Left cardiac atrium (tissue), 4 donors: ENCODE measurements around the gene CD164. TPM values are rescaled to one million over a fixed set of nuclear protein-coding genes. Genes with fewer than 3 reads are reported as not detected.

Source experiments
- ATAC-seq, 2 donors: fragments of 200-7000 bp; cut with Tn5 transposase; one replicate each; pipeline ENCODE4 v1.9.1; 2020; ENCODE audit warnings: mild to moderate bottlenecking in 2 of 2, moderate library complexity in 2 of 2
- DNase-seq: peaks from one replicate; pipeline ENCODE4 v3.0.0-alpha.2; 2020
- intact Hi-C, 2 donors: fragments of 100-400 bp; cut with DNase I; formaldehyde crosslinking; loops; one replicate each; pipeline versions ENCODE4 v1.14.1 to v1.15.1; 2022 to 2023
- long read RNA-seq: library from polyadenylated mRNA; unstranded; transcript quantifications from one replicate; pipeline ENCODE4 v2.0.0, GENCODE V29; 2021
- total RNA-seq, 2 donors: library from RNA; stranded (reverse); fragmentation: NEBNext Ultra II Directional; extraction: Animal tissue kit (Norgen Biotek cat#: 25700); gene quantifications; one replicate each; pipeline ENCODE4 v1.2.1, GENCODE V29; 2021
- donor health status: DM: no; HTN: yes; CAD: no.
- donor health status: DM: no; HTN: yes; CAD: no; lungs with severe emphysema.
- donor health status: DM: yes; HTN: yes; CAD: no.
- donor health status: Dilated cardiomyopathy.

CD164 gene
- 100 to 1,000 TPM; 132 to 170 TPM for total RNA-seq
- long read RNA-seq, transcript CD164-202 (6 exons, 3,365 nt) = major isoform, 212 of 231 reads
- long read RNA-seq, transcript CD164-203 (5 exons, 2,936 nt) = minor isoform, 13 of 231 reads
- long read RNA-seq, partial matches to known transcripts = 1 of 231 reads
- long read RNA-seq, other reads (novel, unspliced or antisense) = 2 of 231 reads

DNA sequence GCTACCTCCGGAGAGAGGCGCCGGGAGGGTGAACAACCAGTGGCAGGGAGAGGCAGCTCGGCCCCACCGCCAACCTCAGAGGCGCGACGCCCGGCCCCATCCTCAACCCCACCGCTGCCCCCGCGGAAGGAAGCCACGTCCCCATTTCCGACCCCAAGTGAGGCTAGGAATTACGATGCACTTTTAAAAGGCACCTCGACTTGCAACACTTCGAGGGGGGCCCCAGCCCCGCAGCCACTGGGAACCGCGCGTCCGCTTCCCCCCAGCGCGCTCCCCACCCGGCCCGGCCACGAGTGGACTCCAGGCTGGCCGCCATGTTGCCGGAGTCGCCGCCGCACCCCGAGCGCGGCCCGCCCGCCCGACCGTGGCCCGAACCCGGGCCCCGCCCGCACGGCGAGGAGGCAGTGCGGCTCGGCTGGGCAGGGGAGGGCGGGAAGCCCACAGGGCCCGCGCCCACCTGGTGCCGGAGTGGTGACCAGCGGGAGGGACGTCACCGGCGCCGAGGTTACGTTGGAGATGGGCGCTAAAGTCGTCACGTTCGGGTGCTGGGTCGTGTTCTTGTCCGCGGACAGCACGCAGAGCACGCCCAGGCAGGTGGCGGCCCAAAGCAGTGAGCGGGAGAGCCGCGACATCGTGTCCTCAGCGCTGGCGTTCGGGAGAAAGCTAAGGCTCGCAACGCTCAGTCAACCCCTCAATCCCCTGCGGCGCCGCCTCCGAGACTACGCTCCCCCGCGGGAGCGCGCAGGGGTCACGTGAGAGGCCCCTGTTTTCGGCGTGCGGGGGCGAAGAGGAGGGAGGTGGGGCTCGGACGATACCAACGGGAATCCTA, at the start of gene CD164:
TSS of gene CD164 (minus strand) at position 721 of the 829 bp plus-strand sequence. CDS start at position 632, 89 bp downstream.
- intact Hi-C loops = loop anchor here (5.0 kb wide), 3 partner anchors 75 to 290 kb away; partner anchors contain the start of gene SESN1 (in 1 of the 2)
- peak; percentile 93 to 94 for ATAC-seq
- DNase-seq = peak; percentile 94

DNA sequence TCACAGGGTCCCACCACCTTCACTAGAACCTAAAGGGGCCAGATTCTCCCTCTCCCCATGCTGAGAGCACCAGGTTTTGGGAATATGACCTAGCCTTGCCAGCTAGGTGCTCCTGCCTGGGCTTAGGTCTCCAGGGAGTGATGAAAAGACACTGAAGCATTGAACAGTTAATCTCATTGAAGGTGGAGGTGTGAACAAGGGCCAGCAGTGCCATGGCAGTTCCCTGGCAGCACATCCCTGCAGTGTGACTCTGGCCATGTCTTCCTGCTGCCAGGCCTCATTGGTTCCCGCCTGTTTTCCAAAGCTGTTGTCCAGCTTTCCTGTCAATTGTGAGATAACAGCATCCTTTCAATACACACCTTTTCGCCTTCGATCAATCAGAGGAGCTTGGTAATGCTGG, 47.2 kb upstream of the CD164 start:
- ATAC-seq (no peak), DNase-seq (no peak)
- intact Hi-C loops = no loop called here

GRCh38 chr6:109428889-109429477, 46.7 kb upstream of the CD164 start:
- intact Hi-C loops = no loop called here
- ATAC-seq (peak in 1 of 2 donors; percentile 75), DNase-seq (no peak)

DNA sequence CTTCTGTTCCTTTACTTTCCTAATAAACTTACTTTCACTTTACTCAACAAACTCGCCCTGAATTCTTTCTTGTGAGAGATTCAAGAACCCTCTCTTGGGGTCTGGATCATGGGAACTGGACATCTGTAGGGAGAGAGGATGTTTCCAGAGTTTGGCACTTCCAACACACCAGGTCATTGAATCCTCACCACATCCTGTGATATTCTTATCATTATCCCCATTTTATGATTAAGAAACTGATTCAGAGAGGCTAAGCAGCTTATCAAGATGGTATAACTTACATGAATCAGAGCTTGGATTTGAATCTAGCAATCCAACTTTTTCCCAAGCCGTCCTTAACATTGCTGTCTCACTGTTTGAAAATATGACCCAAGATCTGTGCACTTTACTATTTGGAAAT, 42.7 kb upstream of the CD164 start:
- intact Hi-C loops = no loop called here
- no peak for DNase-seq

DNA sequence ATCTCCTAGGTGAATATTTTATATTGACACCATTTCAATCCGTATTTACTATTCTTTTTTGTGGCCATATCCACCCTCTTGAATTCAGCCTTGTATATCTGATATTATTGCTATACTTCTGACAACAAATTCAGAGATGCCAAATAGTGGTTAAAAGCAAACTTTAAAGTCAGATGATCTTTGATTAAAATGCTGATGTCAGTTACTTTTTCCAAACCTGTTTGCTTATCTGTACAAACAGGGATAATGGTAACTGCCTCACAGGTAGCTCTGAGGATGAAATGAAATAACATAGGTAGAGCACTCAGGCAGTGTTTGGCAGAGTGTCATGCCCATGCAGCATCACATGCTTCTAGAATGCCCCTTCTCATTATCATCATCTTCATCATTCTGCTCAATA, 38.9 kb upstream of the CD164 start:
- intact Hi-C loops = no loop called here
- DNase-seq = no peak
- ATAC-seq = no peak

More for the DNA sequence above, 42.7 kb upstream of the CD164 start:
- no peak for ATAC-seq

- DNase-seq (no peak), ATAC-seq (no peak)
These were observed 38.5 kb upstream of the CD164 start for GRCh38 chr6:109420751-109421150.

DNA sequence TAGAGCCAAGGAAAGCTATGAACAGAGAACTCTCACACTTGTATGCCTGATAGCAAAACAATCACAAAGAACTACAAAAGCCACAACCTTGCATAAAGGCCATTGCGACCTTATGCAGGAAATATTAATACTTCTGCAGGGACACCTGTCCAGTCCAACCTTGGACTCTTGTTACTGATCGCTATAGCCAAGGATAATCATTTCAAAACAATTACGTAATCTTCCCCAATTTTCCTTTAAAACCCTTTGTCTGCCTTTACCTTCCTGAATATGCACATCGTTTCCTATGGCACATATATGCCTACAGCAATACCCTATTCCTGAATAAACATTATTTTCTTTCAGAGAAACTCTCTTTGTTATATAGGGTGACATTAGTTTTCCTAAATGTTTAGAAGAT, 35.4 kb upstream of the CD164 start:
- intact Hi-C loops = no loop called here
- no peak for DNase-seq
- no peak for ATAC-seq

More at GRCh38 chr6:109420751-109421150, 38.5 kb upstream of the CD164 start:
- intact Hi-C loops = no loop called here

- intact Hi-C loops = no loop called here
- ATAC-seq = no peak
- DNase-seq = no peak
These were observed 28.8 kb upstream of the CD164 start for GRCh38 chr6:109411034-109411433.

GRCh38 chr6:109406196-109406595, 23.9 kb upstream of the CD164 start:
- no peak for DNase-seq
- intact Hi-C loops = no loop called here
- peak in 1 of 2 donors; percentile 44 for ATAC-seq

DNA sequence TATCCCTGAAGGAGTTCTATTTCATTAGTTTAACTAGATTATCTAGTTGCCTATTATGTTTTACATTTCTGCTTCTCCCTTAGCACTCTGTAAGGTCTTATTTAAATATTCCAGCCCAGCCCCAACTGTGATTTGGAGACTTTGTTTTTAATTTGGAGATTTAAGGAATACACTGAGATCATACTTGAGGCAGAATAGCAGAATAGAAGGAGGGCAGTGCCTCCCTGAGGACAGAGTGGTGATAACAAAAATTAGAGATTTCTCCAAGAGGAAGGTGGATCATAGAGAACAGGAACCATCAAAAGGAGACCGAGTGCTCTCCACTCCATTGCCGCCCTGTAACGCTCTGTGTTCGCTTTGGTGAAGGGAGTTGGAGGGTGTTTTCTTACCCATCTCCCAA, 14.8 kb upstream of the CD164 start:
- peak in 1 of 2 donors; percentile 59 for ATAC-seq
- DNase-seq = no peak
- intact Hi-C loops = no loop called here

GRCh38 chr6:109396046-109396718, 13.9 kb upstream of the CD164 start:
- intact Hi-C loops = no loop called here
- no peak for DNase-seq
- no peak for ATAC-seq

- peak in 1 of 2 donors; percentile 53 for ATAC-seq
- DNase-seq = no peak
- intact Hi-C loops = no loop called here
These were observed 11.6 kb upstream of the CD164 start for GRCh38 chr6:109393886-109394281.

GRCh38 chr6:109393157-109393885, 11.1 kb upstream of the CD164 start:
- intact Hi-C loops = no loop called here
- DNase-seq = no peak
- peak in 1 of 2 donors; percentile 25 for ATAC-seq

DNA sequence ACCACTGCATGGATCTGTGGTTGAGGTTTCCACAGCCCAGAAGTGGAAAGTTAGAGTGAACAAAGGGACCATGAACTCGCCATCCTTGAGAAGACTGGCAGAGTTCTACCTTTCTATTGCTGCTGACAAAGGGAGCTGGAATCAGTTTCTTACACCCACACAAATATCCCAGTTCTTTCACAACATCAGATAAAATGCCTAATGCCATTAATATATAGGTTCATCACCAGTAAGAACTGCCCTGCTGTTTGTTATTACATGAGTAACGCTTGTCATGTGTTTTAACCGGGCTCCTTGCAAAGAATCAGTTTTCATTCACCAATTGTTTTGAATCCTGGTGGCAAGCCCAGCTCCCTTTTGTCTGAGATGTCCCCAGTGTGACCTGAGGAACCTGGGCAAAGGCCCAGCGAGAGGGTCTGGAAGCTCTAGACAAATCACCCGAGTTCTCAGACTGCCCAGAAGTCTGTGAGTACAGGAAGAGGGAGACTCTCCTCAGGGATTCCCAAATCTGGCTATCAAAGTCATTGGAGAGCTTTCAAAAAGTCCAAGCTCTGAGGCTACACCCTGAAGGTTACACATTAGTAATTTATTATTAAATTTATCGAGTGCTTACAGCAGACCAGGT, 7.5 kb upstream of the CD164 start:
- intact Hi-C loops = loop anchor here in 1 of 2 donors (5.0 kb wide), 1 partner anchor 48 kb away; no protein-coding TSS in a partner anchor
- no peak for DNase-seq
- peak; percentile 40 to 49 for ATAC-seq

DNA sequence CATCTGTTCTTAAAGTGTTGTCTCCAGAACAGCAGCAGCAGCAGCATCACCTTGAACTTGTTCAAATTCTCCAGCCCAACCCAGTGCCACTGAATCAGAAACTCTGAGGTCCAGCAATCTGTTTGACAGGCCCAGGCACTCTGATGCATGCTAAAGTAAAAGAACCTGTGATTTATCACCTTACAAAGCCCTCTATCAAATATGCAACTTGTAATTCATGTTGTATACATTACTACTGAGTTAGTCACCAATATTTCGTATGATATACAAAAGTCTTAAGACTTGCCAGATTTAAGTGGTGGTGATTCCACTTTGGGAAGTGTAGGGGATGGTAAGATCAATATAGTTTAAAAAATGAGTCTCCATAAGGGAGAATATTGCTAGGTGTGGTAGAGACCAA, 6.0 kb upstream of the CD164 start:
- intact Hi-C loops = loop anchor here in 1 of 2 donors (5.0 kb wide), 1 partner anchor 49 kb away; no protein-coding TSS in a partner anchor
- ATAC-seq (no peak), DNase-seq (no peak)

- DNase-seq (no peak), ATAC-seq (no peak)
- intact Hi-C loops = loop anchor here (1.0 to 5.0 kb wide), 4 partner anchors 76 to 291 kb away; partner anchors contain the start of gene SESN1 (in 1 of the 2)
These were observed 1.2 kb upstream of the CD164 start for GRCh38 chr6:109383438-109383940.

DNA sequence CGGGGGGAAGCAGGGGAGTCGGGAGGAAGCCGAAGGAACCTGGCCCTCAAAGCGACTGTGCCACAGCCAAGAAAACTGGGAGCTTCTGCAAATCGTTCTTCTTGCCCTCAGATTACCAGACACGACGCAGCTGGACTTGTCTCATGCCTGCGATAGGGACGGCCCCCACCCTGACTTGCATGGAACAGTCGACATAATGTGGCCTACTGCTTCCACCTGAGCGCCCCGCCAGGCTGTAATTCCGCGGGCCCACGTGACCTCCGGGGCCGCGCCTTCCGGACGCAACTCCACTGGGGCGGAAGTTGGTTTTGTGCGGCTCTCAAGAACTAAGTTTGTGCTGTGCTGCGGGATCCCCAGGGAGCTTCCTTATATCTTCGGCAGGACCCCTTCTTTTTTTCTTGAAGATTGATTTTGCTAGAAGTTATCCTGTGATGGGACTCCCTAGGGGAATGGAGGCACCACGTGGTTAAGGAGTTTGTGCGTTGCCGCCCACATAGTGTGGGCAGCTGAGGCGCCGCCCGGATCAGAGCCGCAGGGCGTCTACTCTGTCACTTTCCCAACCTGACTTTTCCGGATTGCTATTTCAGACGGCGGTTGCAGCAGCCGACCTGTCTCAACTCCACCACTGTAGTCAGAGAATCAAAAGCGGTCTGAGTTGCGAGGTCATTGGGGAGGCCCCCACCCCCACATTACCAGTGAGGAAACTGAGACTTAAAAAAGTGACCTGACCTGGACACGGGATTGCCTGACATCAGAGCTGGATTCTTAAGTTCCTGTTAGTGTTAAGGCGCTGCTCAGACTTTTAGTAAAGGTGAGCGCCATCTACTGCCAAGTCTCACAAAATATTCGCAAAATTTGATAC, 540 bp upstream of the CD164 start:
- ATAC-seq (peak; percentile 89 to 94), DNase-seq (peak; percentile 95)
- intact Hi-C loops = loop anchor here (1.0 to 5.0 kb wide), 4 partner anchors 76 to 291 kb away; partner anchors contain the start of gene SESN1 (in 1 of the 2)
